ENCODE data around the gene NTRK1. TPM values are rescaled to one million over a fixed set of nuclear protein-coding genes. Genes with fewer than 3 reads are reported as not detected.

NTRK1 gene
- polyA plus RNA-seq, 1 experiment: not detected

GRCh38 chr1:156911577-156912298, 51.1 kb downstream of the NTRK1 start:
- ChIA-PET CTCF (interaction anchor here (1.5 to 2.1 kb wide), 4 partner anchors 9 to 20 kb away, joined by 4 to 9 read pairs (median 6); partner anchors contain the start of gene LRRC71), POLR2A (no interaction called here)
- DNase-seq (ENCODE audit: low read depth, low spot score): no peak
- no peaks in the 10 kb centered on the region for H3K27me3 ChIP-seq (ENCODE audit: control insufficient read depth, insufficient read depth, low read length)
- no peak for TF ChIP-seq CTCF (IDR thresholded peaks at IDR 0.05; ENCODE audit: low read depth, low read length)
- H3K9me3 ChIP-seq (ENCODE audit: control insufficient read depth, insufficient read depth, low read length): no peaks in the 10 kb centered on the region; the same call in 1 of the 2 replicates
- no peak overlapping the region for H3K4me3 ChIP-seq (ENCODE audit: low read depth, low read length)
- no peak overlapping the region for H3K27ac ChIP-seq (ENCODE audit: low read depth, low read length)

GRCh38 chr1:156912310-156912709, 51.6 kb downstream of the NTRK1 start:
- Histone ChIP-seq H3K27me3 (ENCODE audit: control insufficient read depth, insufficient read depth, low read length) (no peaks in the 10 kb centered on the region), H3K27ac (ENCODE audit: low read depth, low read length) (no peak overlapping the region), H3K9me3 (ENCODE audit: control insufficient read depth, insufficient read depth, low read length) (no peaks in the 10 kb centered on the region; the same call in 1 of the 2 replicates), H3K4me3 (ENCODE audit: low read depth, low read length) (no peak overlapping the region)
- TF ChIP-seq CTCF (IDR thresholded peaks at IDR 0.05; ENCODE audit: low read depth, low read length): no peak
- CTCF ChIA-PET: interaction anchor here (2.1 kb wide), 1 partner anchor 8 kb away, joined by 9 read pairs; the partner anchor contains the start of gene LRRC71
- POLR2A ChIA-PET: no interaction called here
- DNase-seq (ENCODE audit: low read depth, low spot score): no peak

GRCh38 chr1:156912861-156913808, 52.5 kb downstream of the NTRK1 start:
- ChIA-PET POLR2A (interaction anchor here (1.1 kb wide), 1 partner anchor 12 kb away, joined by 3 read pairs; no protein-coding TSS in a partner anchor), CTCF (interaction anchor here (0.6 to 1.2 kb wide), 5 partner anchors 13 to 218 kb away, joined by 3 to 5 read pairs (median 3); no protein-coding TSS in a partner anchor)
- DNase-seq (ENCODE audit: low read depth, low spot score): no peak
- Histone ChIP-seq H3K27me3 (ENCODE audit: control insufficient read depth, insufficient read depth, low read length) (no peaks in the 10 kb centered on the region), H3K4me3 (ENCODE audit: low read depth, low read length) (no peak overlapping the region), H3K27ac (ENCODE audit: low read depth, low read length) (no peak overlapping the region), H3K9me3 (ENCODE audit: control insufficient read depth, insufficient read depth, low read length) (no peaks in the 10 kb centered on the region; the same call in none of the 2 replicates)
- TF ChIP-seq CTCF (IDR thresholded peaks at IDR 0.05; ENCODE audit: low read depth, low read length): no peak

- Histone ChIP-seq H3K27ac (ENCODE audit: low read depth, low read length) (no peak overlapping the region), H3K9me3 (ENCODE audit: control insufficient read depth, insufficient read depth, low read length) (no peaks in the 10 kb centered on the region; the same call in 1 of the 2 replicates), H3K4me3 (ENCODE audit: low read depth, low read length) (no peak overlapping the region), H3K27me3 (ENCODE audit: control insufficient read depth, insufficient read depth, low read length) (no peaks in the 10 kb centered on the region)
- ChIA-PET CTCF (interaction anchor here (0.5 to 1.2 kb wide), 5 partner anchors 12 to 283 kb away, joined by 3 to 6 read pairs (median 3); partner anchors contain the start of gene PEAR1), POLR2A (interaction anchor here (1.1 kb wide), 1 partner anchor 12 kb away, joined by 3 read pairs; no protein-coding TSS in a partner anchor)
- no peak for TF ChIP-seq CTCF (IDR thresholded peaks at IDR 0.05; ENCODE audit: low read depth, low read length)
- DNase-seq (ENCODE audit: low read depth, low spot score): no peak
These were observed 53.2 kb downstream of the NTRK1 start for GRCh38 chr1:156913809-156914387.
